ENCODE measurements around the gene PLEKHG4B.
"Not testable (repeated sequence)": the region's sequence is repeated elsewhere in the genome, so short reads cannot be mapped to it uniquely, and the experiment has no call there.

PLEKHG4B gene

DNA sequence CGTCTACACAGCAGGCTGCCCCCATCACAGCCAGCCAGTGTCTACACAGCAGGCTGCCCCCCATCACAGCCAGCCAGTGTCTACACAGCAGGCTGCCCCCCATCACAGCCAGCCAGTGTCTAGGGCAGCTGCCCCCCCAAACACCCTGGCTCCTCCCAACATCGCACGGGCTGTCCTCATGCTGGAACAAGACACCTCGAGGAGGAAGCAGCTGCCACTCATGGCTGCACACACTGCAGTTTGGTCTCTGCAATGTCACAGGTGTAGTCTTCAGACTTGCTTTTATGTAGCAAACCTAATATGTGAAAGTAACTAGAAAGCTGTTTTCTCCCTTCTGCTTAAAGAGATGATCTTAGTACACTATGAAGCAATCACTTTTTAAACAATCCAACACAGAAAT lies 109.0 kb downstream of the PLEKHG4B start:
- no peak for DNase-seq (ENCODE audit: low spot score)

- DNase-seq (ENCODE audit: low spot score), result no peak
Measured at GRCh38 chr5:201672-202071, 109.7 kb downstream of the PLEKHG4B start.

DNA sequence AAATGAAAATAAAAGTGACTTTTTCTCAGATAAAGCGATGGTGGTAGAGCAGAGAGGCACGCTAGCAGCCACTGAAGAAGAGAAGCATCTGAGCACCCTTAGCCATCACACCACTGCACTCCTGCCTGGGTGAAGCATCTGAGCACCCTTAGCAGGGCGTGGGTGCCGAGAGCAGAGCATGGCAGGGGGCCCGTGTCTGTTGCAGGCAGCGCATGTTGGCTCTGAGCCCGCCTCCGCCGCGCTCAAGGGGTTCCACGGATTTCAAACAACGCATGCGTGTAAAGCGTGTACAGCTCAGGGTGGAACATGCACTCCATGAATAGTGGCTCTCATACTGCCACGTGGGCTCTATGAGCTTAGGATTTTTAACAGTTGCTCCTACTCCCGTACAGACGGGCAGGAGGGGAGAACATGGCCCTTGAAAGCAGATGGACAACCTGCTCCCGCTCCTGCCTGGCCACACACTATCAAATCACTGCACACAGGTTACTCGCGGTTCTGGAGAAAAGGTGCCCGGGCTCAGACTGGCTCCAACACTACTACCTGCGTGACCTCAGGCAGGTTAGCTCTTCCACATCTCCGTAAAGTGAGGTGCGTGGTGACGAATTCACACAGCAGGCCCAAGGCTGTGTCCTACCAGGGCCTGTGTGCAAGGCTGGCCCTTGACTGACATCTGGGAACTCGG lies 111.4 kb downstream of the PLEKHG4B start:
- no peak for DNase-seq (ENCODE audit: low spot score)

- DNase-seq (ENCODE audit: low spot score), result no peak
Measured at GRCh38 chr5:204001-204400, 112.0 kb downstream of the PLEKHG4B start.

DNA sequence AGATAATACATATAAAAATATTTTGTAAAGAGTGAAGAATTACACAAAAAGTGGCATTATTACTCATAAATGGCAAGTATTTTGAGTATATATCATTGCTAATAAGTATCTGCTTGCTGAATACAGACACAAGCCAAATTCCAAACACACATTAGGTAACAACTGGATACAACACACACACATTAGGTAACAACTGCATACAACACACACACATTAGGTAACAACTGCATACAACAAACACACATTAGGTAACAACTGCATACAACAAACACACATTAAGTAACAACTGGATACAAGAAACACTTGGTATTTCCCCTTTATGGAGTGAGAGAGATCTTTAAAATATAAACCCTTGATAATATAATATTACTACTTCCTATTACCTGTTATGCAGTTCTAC lies 112.5 kb downstream of the PLEKHG4B start:
- DNase-seq (ENCODE audit: low spot score), result no peak

- DNase-seq (ENCODE audit: low spot score), result no peak
Measured at GRCh38 chr5:204966-205670, 113.2 kb downstream of the PLEKHG4B start.

DNA sequence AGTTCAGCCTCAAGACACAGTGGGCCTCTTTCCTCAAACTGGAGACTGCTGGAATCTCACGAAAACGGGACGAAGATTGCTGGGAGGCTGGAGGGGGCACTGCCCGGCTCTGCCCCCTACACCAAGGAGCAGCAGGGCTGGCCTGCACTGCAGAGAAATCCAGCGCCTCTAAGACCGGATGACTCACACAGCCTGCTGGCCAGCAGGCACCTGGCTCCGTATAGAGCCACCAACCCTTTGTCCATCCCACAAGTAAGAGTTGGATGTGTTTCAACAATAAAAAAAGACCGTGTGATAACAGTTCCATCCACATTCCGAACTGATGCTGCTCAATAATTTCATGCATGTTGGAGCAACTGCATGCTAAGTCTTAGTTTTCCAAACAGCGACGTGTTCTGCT lies 114.4 kb downstream of the PLEKHG4B start:
- DNase-seq (ENCODE audit: low spot score), result no peak

GRCh38 chr5:206927-207536 lies 115.1 kb downstream of the PLEKHG4B start:
- DNase-seq (ENCODE audit: low spot score), result no peak

GRCh38 chr5:207599-207998 lies 115.6 kb downstream of the PLEKHG4B start:
- DNase-seq (ENCODE audit: low spot score), result no peak

DNA sequence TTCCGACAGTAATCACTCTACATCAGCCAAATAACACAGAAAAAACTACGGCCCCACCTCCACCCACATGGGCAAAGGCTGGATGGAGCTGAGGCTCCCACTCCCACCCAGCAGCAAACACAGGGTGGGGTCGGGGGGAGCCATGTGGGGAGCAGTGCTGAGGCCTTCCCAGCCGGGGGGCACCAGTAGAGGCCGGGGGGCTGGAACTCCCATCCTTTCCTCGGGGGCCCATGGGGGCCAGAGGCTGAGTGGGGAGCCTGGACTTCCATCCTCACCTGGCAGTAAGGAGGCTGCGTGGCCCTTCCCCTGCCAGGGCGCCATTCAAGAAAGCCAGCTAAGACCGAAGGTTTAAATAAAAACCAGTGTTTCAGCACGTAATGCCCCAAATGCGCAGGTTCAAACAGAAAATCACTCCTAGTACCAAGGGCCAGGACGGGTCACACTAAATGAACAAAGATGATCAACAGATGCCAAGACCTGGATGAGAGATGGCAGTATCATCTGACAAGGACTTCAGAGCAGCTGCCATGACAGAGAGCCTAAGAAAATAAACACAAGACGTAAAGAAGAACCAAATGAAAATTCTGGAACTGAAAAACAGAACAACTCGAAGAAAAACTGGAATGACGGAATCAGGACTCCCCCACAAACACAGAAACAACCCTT lies 116.6 kb downstream of the PLEKHG4B start:
- DNase-seq (ENCODE audit: low spot score), result no peak

DNA sequence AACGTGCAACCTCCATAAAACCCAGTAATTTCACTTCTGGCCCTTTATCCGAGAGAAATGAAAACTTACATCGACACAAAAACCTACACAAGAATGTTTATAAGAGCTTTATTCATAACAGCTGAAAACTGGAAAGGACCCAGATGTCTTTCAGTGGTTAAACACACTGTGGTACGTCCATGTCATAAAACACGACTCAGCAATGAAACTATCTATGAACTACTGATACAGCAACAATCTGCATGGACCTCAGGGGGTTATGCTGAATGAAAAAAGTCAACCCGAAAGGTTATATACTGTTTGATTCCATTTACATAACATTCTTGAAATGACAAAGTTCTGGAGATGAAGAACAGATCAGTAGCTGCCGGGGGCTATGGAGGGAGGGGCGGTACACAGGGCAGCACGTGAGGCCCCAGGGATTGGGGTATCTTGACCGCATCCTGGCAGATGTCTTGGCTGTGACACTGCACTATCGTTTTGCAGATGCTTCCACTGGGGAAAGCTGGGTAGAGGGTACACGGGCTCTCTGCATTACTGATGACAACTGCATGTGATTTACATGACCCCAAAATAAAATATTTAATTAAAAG lies 121.9 kb downstream of the PLEKHG4B start:
- DNase-seq (ENCODE audit: low spot score), result no peak

DNA sequence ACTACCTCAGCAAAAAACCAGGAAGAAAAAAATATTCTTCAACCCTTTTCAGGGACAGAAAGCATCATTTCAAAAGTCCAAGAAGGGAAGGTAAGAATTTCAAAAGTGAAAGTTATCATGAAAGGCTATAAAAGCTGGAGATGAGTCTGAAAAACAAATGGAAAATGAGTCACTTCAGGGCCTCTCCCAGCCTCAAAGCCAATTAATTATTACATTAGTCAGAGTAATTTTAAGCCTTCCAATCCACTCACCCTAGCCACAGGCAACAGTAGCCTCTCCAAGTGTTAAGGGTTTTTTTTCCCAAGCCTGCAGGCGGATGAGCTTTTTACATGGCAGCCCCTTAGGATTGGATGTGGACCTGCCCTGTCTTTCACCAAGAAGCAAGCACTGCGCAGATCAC lies 123.3 kb downstream of the PLEKHG4B start:
- DNase-seq (ENCODE audit: low spot score), result not testable (repeated sequence)

- not testable (repeated sequence) for DNase-seq (ENCODE audit: low spot score)
Measured at GRCh38 chr5:216076-216475, 124.1 kb downstream of the PLEKHG4B start.

DNA sequence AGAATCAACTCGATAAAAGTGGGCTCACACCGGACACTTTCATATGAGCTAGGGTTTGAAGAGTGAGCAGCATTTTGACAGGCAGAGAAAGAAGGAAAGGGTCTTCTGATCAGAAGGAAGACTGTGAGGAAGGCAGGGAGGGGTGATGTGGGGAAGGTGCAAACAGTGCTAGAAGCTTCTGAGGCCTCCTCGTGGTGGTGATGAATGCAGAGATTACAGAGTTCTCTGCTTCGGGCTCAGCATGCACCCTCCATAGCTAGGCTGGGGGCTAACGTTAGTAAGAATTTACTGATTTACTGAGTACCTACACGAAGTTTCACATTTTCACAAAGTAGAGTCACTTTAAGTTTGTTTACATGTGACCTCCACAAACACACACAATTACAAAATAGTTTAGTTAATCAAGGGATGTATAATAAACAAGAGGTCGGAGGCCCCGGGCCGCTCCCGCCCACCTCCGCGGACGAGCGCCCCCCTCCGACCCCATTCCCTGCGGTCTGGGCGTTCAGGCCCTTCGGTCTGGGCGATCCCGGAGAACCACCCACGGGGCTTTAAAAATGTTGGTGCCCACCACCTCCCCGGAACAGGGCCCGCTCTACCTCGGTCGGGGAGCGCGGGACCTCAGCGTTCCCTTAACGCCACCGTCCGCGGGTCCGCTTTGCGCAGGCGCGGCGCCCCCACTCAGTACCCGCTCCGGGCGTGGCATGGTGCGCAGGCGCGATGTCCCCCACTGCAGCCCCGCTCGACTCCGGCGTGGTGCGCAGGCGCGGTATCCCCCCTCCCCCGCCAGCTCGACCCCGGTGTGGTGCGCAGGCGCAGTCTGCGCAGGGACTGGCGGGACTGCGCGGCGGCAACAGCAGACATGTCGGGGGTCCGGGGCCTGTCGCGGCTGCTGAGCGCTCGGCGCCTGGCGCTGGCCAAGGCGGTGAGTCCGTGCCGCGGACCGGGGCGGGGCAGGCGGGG lies 125.8 kb downstream of the PLEKHG4B start, which contains the start of the genes CCDC127 and SDHA:
Gene CCDC127, minus strand, starts transcription at position 660 of the 963 bp plus-strand sequence. CDS start 1,304 bp downstream, outside the sequence.
Gene SDHA, plus strand, starts transcription at position 827 of the 963 bp plus-strand sequence. Its CDS starts 36 bp downstream, at position 863.
- DNase-seq (ENCODE audit: low spot score), result peak; percentile 96

- DNase-seq (ENCODE audit: low spot score), result no peak
Measured at GRCh38 chr5:218457-219291, 126.7 kb downstream of the PLEKHG4B start.

DNA sequence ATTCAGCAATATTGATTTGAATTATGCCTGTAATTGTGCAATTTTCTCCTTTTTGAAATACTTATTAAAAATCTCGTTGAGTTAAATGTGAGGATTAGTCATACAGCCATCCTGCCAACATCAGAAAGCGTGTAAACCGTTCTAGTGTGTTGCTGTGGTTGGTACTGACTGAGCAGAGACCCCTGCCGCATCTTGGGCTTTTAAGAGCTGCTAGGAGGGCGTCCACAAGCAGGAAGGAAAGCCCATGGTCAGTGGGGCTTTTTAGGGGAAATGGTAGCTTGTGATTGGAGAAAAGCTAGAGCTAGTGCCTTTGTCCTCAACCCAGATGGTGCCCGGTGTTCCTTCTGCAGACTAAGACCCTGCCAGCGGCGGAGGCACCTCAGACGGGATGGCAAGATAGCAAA lies 127.5 kb downstream of the PLEKHG4B start:
- DNase-seq (ENCODE audit: low spot score), result peak; percentile 26

- peak; percentile 39 for DNase-seq (ENCODE audit: low spot score)
Measured at GRCh38 chr5:219991-220390, 128.0 kb downstream of the PLEKHG4B start.

- DNase-seq (ENCODE audit: low spot score), result not testable (repeated sequence)
Measured at GRCh38 chr5:222951-223715, 131.2 kb downstream of the PLEKHG4B start.

DNA sequence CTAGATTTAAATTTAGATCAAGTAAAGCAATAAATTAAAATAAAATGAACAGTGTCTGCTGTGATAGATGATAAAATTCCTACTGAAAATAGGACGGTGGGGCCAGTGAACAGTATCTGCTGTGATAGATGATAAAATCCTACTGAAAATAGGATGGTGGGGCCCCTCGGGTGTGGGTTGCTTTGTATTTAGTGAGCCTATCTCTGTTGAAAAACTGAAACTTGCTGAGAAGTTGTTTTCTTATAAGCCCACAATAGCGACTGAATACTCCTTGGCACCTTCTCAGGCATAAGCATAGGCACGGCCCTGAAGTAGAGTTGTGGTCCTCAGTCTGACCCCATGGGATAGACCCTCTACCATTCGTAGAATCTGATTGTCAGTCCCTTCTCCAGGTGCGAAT lies 131.8 kb downstream of the PLEKHG4B start:
- no peak for DNase-seq (ENCODE audit: low spot score)
